Measurements from ENCODE around the gene CDHR5.

DNA sequence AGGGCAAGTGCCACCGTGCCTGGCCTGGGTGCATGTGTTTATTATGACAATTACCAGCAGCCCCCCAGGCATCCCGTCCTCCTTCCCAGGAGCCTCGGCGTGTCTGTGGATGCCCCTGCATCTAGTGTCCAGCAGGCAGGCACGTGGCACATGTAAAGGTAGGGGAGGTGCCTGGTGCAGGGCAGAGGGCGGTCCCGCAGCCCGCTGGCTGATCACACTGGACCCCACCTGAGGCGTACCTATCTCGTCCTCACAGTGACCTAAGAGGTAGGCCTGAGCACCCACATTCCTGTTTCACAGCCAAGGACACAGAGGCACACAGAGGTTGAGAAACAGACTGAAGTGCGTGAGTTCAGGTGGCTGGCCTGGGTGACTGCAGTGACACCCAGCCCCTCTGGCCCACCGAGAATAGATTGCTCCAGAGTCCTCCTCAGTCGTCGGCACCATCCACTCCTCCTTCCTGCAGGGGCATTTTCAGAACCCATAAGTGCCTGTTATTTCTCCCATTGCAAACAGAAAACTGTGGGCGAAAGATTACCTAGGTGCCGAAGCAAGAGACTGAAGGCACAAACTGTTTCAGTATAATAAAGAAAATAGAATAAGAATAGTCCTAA lies 51.5 kb downstream of the CDHR5 start:
- no peak for TF ChIP-seq HCFC1 (IDR thresholded peaks at IDR 0.05; ENCODE audit: low read depth, low read length)
- no peak for TF ChIP-seq MYC (IDR thresholded peaks at IDR 0.05; ENCODE audit: low read depth, low read length)
- no peak for TF ChIP-seq MYC (CRISPR knock-in tag; IDR thresholded peaks at IDR 0.05; ENCODE audit: borderline replicate concordance, low read depth)
- no peak for TF ChIP-seq HDGF (IDR thresholded peaks at IDR 0.05)
- no peak for TF ChIP-seq POLR2AphosphoS2 (IDR thresholded peaks at IDR 0.05; ENCODE audit: low read length)
